ENCODE measurements around the gene C1orf232.
A peak's percentile ranks its signal among the peaks of the same experiment; 100 is the strongest.

The C1orf232 gene

GRCh38 chr1:26177182-26177684, 8.5 kb upstream of the C1orf232 start, which contains the start of gene CNKSR1:
TSS of gene CNKSR1 (plus strand) at chr1:26177491. CDS start at chr1:26177548, 57 bp downstream.
- no peak for DNase-seq

- DNase-seq = no peak
Observed at GRCh38 chr1:26175346-26175745, 6.6 kb upstream of the C1orf232 start.

GRCh38 chr1:26171084-26172072, 2.6 kb upstream of the C1orf232 start, which contains the start of gene ZNF593OS:
TSS of gene ZNF593OS (minus strand) at chr1:26171832. CDS start at chr1:26171661, 171 bp downstream.
- DNase-seq = no peak

GRCh38 chr1:26170472-26170821, 1.7 kb upstream of the C1orf232 start:
- no peak for DNase-seq

GRCh38 chr1:26169669-26170471, 1.1 kb upstream of the C1orf232 start, which contains the start of gene ZNF593:
TSS of gene ZNF593 (plus strand) at chr1:26169908. CDS start at chr1:26169984, 76 bp downstream.
- peak; percentile 83 for DNase-seq

- DNase-seq = no peak
Observed at GRCh38 chr1:26169198-26169554, 413 bp upstream of the C1orf232 start.

GRCh38 chr1:26166719-26167281, 2.0 kb downstream of the C1orf232 start:
- DNase-seq = no peak

GRCh38 chr1:26164861-26165842, 3.6 kb downstream of the C1orf232 start:
- no peak for DNase-seq

GRCh38 chr1:26164036-26164860, 4.5 kb downstream of the C1orf232 start:
- DNase-seq = no peak

GRCh38 chr1:26163684-26164035, 5.1 kb downstream of the C1orf232 start:
- no peak for DNase-seq

- DNase-seq = peak; percentile 20
Observed at GRCh38 chr1:26162220-26162709, 6.5 kb downstream of the C1orf232 start.

GRCh38 chr1:26161415-26162219, 7.1 kb downstream of the C1orf232 start:
- peak; percentile 30 for DNase-seq

- no peak for DNase-seq
Observed at GRCh38 chr1:26160527-26161414, 8.0 kb downstream of the C1orf232 start.

GRCh38 chr1:26159743-26160039, 9.1 kb downstream of the C1orf232 start:
- no peak for DNase-seq

GRCh38 chr1:26158908-26159742, 9.6 kb downstream of the C1orf232 start, which contains the start of gene FAM110D:
TSS of gene FAM110D (plus strand) at chr1:26159079. CDS start at chr1:26161292, 2,213 bp downstream.
- no peak for DNase-seq

GRCh38 chr1:26158271-26158907, 10.4 kb downstream of the C1orf232 start:
- DNase-seq = no peak

Measured in NCI-H1092 (cell line).